GM21360 (cell line): ENCODE data around the gene OLFM2.
A peak's percentile ranks its signal among the peaks of the same experiment; 100 is the strongest.
"Not testable (repeated sequence)": the region's sequence is repeated elsewhere in the genome, so short reads cannot be mapped to it uniquely, and the experiment has no call there.

Experiments
- ATAC-seq: cut with Tn5 transposase; IDR thresholded peaks from one replicate; pipeline ENCODE4 v1.9.1; 2021; ENCODE audit warnings: mild to moderate bottlenecking, moderate library complexity; ENCODE audit not compliant: unreplicated experiment

Gene OLFM2

DNA sequence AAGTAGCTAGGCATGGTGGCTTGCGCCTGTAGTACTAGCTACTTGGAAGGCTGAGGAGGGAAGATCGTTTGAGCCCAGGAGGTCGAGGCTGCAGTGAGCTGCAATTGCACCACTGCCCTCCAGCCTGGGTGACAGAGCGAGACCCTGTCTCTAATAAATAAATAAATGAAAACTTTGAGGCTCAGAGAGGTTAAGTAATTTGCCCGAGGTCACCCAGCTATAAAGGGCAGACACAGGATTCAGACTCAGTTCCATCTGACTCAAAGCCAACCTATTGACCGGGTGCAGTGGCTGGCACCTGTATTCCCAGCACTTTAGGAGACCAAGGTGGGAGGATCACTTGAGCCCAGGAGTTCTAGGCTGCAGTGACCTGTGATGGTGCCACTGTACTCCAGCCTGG, 7.4 kb upstream of the OLFM2 start:
- ATAC-seq, result no peak

DNA sequence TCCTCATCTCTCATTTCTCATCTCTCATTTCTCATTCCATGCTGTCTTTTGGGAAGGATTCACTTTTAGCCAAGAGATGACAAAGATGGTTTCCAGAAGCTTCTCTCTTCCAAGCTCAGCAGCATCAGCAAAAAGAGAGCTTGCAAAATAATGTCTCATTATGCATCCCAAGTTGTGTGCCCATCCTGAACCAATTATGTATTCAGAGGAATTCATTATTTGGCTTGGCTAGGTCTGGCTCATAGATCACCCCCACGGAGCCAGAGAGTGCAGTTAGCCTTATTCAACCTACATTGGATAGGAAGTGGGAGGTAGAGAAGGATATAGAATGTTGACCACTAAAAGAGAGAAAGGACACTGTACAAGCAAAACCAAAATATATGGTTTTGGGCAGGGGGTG, 5.4 kb upstream of the OLFM2 start:
- no peak for ATAC-seq

DNA sequence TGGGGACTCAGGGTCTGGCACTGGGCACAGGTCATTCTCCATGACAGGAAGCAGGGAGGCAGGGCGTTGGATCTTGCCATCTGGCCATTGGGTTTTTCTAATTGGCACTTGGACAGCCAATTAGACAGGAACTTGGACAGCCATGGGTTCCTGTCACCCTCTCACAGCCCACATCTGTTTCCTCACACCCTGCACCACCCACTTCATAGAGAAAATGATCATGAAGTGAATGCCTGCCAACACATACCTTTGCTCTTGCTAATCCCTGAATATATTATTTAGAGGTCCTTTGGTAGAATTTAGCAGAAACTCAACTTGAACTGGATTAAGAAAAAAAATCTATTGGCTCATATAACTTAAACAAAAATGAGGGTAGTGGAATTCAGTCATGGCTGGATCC, 4.9 kb upstream of the OLFM2 start:
- ATAC-seq, result no peak

DNA sequence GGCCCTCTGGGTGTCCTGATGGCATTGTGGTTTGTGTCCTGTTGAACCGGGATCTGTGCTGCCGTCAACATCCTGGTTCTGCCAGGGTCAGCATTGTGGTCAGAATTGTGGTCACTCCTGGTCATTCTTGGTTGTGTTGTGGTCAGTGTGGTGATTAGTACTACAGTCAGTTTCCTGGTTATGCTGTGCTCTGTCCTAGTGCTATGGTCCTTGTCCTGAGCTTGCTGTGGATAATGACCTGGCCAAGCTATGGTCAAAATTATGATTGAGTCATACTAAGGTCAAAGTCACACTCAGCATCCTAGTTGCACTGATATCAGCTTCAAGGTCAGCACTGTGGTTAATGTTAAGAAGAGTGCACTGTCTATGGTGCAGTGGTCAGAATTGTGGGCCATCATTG, 4.5 kb upstream of the OLFM2 start:
- ATAC-seq, result no peak

DNA sequence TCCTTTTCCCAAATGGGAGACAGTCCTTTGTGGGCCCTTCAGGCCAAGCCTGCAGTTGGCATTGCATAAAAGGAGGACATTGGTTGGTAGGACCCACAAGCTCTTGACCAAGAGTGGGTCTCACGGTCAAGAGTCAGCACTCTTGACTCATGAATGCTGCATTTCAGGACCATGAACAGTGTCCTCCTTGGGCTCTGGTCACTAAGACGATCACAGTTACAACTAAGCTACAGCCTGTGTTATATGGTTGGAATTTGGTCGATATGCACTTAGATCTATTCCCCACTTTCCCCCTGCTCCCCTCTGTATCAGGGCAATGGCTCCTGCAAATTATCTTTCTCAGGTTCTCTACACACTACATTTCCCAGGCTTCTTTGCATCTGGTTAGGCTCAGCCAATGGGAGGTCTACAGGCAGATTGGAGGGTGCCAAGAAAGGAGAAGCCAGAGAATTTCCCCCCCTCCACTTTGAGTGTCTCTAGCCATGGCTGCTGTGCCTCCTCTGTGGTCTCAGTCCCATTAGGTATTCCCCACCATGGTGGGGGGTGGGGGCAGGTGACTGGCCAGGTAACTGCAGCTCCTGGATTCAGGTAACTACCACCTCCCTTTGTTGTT, 3.1 kb upstream of the OLFM2 start:
- no peak for ATAC-seq

DNA sequence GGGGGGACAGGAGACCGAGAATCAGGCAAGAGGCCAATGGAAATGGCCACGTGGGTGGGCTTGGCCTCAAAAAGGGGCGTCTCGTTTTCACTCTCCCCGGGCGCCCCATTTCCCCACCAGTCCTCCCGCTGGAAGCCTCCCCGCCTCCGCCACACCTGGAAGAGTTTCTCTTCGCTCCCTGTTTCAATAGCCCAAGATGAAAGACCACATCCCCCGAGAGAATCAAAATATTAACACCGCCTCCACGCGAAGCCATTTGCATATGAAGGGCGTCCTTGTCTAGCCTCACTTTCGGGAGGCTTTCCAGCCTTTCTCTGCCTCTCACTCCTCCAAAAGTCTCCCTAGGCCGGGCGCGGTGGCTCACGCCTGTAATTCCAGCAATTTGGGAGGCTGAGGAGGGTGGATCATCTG, 691 bp upstream of the OLFM2 start:
- no peak for ATAC-seq

DNA sequence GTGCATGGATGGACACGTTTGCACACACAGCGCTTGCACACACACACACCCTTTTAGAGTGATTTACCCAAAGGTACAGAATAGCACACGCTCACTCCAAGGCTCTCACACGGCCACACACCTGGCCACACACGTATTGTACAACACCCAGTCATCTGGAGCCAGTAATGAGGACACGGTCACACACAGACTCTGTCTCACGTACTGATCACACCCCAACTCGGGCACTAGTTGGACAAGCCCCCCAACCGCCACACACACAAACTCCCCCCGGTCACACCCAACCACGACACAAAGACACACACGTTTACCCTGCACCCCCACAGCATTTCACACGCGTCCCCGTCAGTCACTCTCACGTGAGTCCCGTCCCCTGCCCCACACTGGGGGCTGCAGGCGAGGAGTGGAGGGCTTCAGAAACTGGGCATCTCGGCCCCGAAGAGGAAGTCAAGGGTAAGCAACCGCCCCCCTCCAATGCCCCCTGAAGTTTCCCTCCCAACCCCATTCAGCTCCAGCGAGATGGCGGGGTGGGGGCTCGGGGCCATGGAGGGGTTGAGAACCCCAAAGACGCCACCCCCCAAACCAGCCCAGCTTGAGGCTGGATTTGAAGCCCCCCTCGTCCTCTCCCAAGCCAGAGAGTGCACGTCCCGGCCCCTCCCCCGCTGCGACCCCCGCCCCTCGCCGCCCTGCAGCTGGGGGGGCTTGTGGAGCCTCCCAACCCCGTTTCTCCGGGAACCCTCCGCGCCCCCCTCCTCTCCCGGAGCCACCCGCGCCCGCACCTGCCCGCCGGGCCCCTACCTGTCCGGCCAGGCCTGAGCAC, 599 bp downstream of the OLFM2 start:
- ATAC-seq, result no peak

DNA sequence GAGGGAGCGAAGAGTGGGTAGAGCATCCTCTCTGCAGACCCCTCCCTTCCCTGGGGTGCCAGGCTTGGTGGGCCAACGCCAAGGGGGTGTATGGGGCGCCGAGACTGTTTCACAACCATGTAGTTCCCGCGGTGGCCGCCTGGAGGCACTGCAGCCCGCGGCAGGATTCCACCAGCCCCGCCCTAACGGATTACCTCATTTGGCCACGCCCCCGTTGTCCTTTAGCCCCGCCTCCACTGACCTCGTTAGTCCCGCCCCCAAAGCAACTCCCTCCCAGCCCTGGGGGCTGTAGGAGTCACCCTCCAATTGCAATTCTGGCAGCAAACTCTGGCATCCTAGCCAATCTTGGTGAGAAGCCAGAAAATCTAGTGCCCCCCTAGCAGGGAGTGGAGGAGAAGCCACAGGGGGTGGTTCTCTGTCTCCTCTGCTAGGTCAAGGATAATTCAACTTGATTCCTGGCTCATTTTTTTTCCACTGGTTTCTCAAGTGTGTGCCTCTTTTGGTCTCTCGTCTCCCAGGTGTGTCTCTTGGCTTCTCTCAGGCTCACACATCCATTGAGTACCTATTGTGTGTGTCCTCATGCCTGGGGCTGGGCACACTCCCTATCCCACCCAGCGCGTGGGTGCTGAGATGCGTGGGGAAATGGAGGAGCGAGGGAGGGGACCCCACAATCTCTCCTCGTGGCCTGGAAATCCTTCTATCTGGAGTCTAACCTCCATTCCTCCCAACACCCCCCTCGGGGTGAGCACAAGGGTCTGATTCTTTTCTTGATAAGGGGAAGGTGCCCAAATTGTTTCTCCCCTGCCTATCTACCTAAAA, 2.0 kb downstream of the OLFM2 start:
- peak; percentile 47 for ATAC-seq

DNA sequence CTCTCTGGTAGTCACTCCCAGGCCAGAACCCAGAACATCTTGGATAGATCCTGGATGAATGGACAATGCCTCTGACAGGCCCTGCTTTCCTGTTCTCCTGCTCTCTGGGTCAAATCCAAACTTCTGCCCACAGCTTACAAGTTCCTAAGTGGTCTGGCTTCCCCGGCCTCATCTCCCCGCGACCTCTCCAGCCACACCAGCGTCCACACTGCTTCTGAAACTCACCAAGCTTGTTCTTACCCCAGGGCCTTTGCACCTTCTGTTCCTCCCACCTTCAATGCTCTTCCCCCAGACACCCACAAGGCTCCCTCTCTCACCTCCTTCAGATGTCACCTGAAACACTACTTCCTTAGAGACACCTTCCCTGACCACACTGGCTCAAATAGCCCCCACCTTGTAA, 3.5 kb downstream of the OLFM2 start:
- ATAC-seq, result no peak

DNA sequence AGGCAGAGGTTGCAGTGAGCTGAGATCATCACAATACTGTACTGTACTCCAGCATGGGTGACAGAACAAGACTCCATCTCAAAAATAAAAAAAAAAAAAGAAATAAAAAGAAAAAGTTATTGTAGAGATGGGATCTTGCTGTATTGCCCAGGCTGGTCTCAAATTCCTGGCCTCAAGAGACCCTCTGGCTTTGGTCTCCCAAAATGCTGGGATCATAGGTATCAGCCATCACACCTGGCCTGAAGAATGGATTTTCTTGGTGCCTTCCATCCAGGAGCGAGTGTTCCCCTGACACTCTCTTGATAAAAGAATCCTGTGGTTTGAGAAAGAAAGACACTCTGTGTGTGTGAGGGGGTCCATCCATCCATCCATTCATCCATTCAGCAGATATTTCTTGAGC, 4.7 kb downstream of the OLFM2 start:
- ATAC-seq, result no peak

DNA sequence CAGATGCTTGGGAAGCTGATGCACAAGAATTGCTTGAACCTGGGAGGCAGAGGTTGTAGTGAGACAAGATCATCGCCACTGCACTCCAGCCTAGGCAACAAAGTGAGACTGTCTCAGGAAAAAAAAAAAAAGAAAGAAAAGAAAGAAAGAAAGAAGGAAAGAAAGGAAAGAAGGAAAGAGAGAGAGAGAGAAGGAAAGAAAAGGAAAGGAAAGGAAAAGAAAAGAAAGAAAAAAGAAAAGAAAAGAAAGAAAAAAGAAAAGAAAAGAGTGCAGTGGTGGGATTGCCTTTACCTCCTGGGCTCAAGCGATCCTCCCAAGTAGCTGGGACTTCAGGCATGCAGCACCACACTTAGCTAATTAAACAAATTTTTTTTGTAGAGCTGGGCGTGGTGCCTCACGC, 12.9 kb downstream of the OLFM2 start:
- no peak for ATAC-seq

DNA sequence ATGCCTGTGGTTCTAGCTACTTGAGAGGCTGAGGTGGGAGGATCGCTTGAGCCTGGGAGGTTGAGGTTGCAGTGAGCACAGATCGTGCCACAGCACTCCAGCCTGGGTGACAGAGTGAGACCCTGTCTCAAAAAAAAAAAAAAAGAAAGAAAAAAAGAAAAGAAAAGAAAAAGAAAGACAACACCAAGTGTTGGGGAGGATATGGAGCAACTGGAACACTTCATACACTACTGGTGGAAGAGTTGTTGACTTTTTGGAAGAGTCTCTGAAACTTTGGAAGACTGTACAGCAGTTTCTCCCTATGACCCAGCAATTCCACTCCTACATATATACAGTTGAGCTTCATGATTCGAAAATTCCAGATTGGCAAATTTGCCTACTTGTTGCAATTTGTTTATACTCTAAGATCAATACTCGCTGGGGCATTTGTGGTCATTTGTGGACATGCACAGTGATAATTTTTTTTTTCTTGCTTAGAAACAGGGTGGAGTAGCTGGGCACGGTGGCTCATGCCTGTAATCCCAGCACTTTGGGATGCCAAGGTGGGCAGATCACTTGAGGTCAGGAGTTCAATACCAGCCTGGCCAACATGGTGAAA, 13.4 kb downstream of the OLFM2 start:
- ATAC-seq, result not testable (repeated sequence)

DNA sequence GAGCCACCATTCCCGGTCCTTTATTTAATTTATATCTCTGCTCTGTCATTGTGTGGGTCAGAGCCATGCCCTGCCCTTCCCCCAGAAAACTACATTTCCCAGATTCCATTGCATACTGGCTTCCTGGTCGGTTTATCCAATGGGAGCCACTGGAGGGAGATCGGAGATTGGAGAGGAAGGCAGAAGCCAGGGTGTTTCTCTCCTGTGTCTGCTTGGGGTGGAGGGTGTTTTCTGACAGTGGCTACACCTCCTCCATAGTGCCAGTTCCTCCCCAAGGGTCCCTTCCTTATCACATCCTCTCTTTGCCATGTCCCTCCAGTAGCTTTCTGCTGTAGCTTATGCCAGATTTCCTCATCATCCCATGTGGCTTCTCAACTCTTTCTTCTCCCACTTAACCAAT, 19.0 kb downstream of the OLFM2 start:
- ATAC-seq, result no peak

DNA sequence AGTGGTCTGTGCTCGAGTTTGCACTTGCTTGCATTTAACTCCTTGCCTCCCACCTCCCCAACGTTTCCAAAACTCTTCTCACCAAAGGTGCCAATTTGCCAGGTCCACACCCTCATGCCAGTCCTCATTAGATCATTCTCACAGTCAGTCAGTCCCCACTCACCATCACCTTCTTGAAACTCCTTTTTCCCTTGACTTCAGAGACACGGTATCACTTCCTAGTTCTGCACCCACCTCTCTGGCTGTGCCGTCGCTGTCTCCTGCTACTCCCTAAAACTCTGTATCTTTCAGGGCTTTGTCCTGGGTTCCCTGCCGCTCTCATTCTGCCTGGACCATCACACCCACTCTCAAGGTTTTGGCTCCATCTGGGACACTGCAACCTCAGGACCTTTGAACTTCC, 19.6 kb downstream of the OLFM2 start:
- ATAC-seq, result no peak

DNA sequence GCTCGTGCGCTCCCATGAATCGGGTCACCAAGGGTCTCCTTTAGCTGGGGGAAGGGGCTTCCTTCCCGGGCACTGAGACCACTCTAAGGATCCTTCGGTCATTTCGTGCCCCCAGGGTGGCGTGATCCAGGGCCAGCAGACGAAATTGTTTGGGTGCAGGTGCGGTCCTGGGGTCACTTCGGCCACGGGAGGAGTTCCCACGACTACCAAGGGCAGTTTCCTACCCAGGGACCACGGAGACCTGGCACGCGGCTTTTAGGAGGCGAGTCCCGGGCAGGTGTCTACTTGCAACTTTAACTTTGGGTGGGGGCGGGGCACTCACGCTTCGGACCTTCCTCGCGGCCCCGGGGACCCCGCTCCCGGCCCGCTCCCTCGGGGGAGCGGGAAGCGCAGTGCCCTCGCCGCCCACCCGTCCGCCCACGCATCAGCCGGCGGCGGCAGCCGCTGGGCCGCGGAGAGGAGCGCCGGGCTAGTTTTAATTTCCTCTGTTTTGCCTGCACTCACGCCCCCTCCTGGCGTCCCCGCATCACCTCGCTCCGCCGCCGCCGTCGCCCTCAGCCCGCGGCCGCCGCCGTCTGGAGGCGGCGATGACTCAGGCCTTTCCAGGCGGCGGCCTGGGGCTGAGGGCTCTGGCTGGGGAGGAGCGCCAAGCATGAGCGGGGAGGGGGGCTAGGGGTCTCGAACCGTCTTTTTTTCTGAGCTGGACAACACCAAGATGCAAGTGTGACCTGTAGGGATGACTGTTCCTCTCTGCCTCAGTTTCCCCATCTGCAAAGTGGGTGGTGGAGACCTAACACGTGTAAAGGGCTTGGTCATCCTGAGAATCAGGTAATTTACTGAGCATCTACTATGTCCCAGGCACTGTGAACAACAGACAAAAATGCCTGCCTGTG, 21.8 kb downstream of the OLFM2 start:
- ATAC-seq, result peak; percentile 57

DNA sequence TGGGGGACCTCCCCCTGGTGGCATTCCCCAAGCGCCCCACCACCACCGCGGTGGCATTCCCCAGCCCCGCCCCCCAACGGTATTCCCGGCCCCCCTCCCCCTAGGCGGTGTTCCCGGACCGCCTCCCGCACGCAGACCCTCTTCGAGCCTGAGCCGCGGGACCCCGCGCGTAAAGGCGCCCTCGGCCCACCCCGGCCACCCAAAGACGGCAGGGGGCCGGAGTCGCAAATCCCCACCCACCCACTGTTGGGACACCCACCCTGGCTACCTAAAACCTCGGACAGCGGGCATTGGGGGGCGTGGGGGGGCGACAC, 22.4 kb downstream of the OLFM2 start:
- no peak for ATAC-seq

DNA sequence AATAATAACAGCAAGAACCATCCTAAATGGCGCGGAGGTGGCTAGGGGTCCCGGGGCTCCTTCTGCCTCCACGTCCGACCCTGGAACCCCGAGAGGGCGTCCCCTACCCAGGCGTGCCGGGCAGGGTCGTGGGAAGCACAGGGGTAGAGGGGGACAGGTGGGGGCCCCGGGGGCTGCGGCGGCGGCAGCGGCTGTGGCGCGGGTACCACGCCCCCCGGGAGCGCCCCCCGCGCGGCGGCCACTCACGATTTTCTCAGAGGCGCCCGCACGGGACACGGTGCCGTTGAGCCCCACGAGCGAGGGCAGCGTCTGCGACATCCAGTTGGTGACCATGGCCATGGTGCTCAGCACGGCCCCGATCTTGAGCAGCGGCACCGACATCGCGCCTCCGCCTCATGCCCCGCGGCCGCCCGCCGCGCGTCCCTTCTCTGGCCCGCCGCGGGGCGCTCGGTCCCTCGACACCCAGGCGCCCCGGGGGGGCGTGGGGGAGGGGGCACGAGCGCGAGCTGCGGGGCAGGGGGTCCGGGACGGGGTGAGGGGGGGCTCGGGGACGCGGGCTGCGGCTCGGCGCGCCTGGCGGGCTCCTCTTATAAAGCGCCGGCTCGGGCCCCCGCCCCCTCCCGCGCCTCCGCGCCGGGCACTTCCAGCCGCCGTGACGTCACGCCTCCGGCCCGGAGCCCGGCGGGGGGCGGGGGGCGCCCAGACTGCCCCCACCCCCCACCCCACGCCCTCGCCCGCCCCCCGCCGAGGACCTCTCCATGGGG, 22.9 kb downstream of the OLFM2 start:
- ATAC-seq, result no peak

DNA sequence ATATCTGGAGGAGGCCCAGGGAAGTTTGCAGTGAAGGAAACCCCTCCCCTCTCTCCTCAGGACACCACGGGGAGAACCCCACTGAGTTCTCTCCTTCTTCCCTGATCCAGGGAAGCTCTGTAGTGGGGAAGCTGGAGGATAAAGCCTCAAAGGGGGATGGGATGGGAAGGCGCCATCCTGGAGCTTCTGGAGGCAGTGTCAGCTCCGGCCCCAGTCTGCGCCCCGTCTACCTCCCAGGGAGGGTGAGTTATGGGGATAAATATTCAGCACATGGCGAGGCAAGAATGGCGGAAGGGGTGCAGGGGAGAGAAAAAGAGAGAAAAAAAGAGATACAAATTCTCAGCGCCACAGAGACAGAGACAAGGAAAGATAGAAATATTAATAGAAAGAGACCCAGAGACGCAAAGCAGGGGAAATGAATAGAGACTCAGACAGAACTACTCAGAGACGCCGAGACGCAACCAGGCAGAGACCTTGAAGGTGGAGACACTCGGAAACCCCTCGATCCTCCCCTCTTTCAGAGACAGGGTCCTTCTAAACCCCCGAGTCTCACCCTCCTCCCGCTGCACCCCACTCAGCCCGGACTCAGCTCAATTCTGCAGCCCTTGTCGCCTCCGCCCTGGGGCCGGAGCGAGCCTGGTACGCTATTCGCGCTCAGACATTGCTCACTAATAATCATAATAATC, 23.6 kb downstream of the OLFM2 start:
- no peak for ATAC-seq

DNA sequence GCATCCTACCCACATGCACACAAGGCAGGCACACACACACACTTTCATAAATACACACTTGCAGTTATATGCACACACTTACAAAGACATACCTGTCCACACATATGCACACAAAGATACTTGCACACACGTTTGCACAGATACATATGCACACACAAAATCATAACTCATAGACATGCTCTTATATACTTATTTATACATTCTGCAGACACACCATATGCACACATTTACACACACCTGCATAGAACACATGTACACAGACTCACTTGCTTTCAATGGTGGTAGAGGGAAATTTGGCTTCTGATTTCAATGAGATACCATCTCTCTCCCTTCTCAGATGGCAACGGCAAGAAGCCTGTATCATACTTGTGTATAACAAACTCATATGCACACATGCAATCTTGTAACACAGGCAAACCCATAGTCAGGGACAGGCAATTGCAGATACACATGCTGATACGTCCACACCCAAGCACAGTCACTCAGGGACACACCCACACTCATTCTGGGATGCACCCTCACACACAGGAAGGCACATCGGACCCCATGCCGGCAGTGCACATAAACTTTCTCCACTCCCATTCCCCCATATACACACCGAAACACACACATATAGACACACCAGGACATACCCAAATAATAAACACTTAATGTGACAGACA, 24.7 kb downstream of the OLFM2 start:
- ATAC-seq, result no peak
